ENCODE results near the gene GRM3.

GRM3 gene

GRCh38 chr7:86692755-86693154, 49.0 kb downstream of the GRM3 start:
- no peak for DNase-seq (ENCODE audit: low read depth)

- DNase-seq (ENCODE audit: low read depth), result no peak
These were observed 62.7 kb downstream of the GRM3 start for GRCh38 chr7:86706406-86706805.

GRCh38 chr7:86708031-86708680, 64.4 kb downstream of the GRM3 start:
- DNase-seq (ENCODE audit: low read depth), result no peak

GRCh38 chr7:86720306-86720705, 76.6 kb downstream of the GRM3 start:
- no peak for DNase-seq (ENCODE audit: low read depth)

- DNase-seq (ENCODE audit: low read depth), result no peak
These were observed 90.1 kb downstream of the GRM3 start for GRCh38 chr7:86733783-86734182.

GRCh38 chr7:86745013-86745745, 101.5 kb downstream of the GRM3 start:
- DNase-seq (ENCODE audit: low read depth), result no peak

GRCh38 chr7:86747698-86748097, 104.0 kb downstream of the GRM3 start:
- DNase-seq (ENCODE audit: low read depth), result no peak

- no peak for DNase-seq (ENCODE audit: low read depth)
These were observed 104.5 kb downstream of the GRM3 start for GRCh38 chr7:86748201-86748600.

GRCh38 chr7:86748843-86749719, 105.4 kb downstream of the GRM3 start:
- no peak for DNase-seq (ENCODE audit: low read depth)

GRCh38 chr7:86749741-86750665, 106.3 kb downstream of the GRM3 start:
- no peak for DNase-seq (ENCODE audit: low read depth)

- DNase-seq (ENCODE audit: low read depth), result no peak
These were observed 116.5 kb downstream of the GRM3 start for GRCh38 chr7:86760236-86760635.

GRCh38 chr7:86762129-86762528, 118.4 kb downstream of the GRM3 start:
- DNase-seq (ENCODE audit: low read depth), result no peak

GRCh38 chr7:86765931-86766330, 122.2 kb downstream of the GRM3 start:
- no peak for DNase-seq (ENCODE audit: low read depth)

GRCh38 chr7:86768394-86768793, 124.7 kb downstream of the GRM3 start:
- DNase-seq (ENCODE audit: low read depth), result no peak

- DNase-seq (ENCODE audit: low read depth), result no peak
These were observed 125.5 kb downstream of the GRM3 start for GRCh38 chr7:86768967-86769760.

GRCh38 chr7:86773309-86773708, 129.6 kb downstream of the GRM3 start:
- DNase-seq (ENCODE audit: low read depth), result no peak

- DNase-seq (ENCODE audit: low read depth), result no peak
These were observed 131.5 kb downstream of the GRM3 start for GRCh38 chr7:86775203-86775602.

- no peak for DNase-seq (ENCODE audit: low read depth)
These were observed 132.4 kb downstream of the GRM3 start for GRCh38 chr7:86776136-86776535.

- DNase-seq (ENCODE audit: low read depth), result no peak
These were observed 134.6 kb downstream of the GRM3 start for GRCh38 chr7:86778271-86778670.

GRCh38 chr7:86784765-86785164, 141.1 kb downstream of the GRM3 start:
- no peak for DNase-seq (ENCODE audit: low read depth)

- no peak for DNase-seq (ENCODE audit: low read depth)
These were observed 141.9 kb downstream of the GRM3 start for GRCh38 chr7:86785641-86786040.

Measured in activated T-helper 1 cell treated with Interleukin-2 at 50 U/mL for 16 hours (primary cell).